GM23248 (cell line): ENCODE measurements around the gene CMTM8. TPM values are rescaled to one million over a fixed set of nuclear protein-coding genes. Genes with fewer than 3 reads are reported as not detected.

Experiments
- DNase-seq: peaks from one replicate; pipeline ENCODE4 v3.0.0-alpha.2; 2015
- H2AFZ ChIP-seq: fragments of 200-600 bp; sonication (generic); 2 replicates; pipeline ENCODE4 v1.6.1; 2016; ENCODE audit warnings: antibody characterized with exemption
- H3F3A ChIP-seq: fragments of 200-600 bp; sonication (generic); 2 replicates; pipeline ENCODE4 v1.6.1; 2016; ENCODE audit warnings: mild to moderate bottlenecking, antibody characterized with exemption, mixed run types; ENCODE audit not compliant: insufficient read depth
- H3K27ac ChIP-seq: fragments of 200-600 bp; sonication (generic); 2 replicates; pipeline ENCODE4 v1.5.1; 2016; ENCODE audit warnings: mild to moderate bottlenecking
- H3K27me3 ChIP-seq: fragments of 200-600 bp; sonication (generic); replicated peaks from 2 replicates; pipeline ENCODE4 v1.6.1; 2016; ENCODE audit warnings: mild to moderate bottlenecking; ENCODE audit not compliant: insufficient read depth
- H3K36me3 ChIP-seq: fragments of 200-600 bp; sonication (generic); 2 replicates; pipeline ENCODE4 v1.6.1; 2016; ENCODE audit warnings: low read depth, mild to moderate bottlenecking
- H3K4me1 ChIP-seq: fragments of 200-600 bp; sonication (generic); 2 replicates; pipeline ENCODE4 v1.6.1; 2016; ENCODE audit warnings: mild to moderate bottlenecking; ENCODE audit not compliant: insufficient read depth
- H3K4me2 ChIP-seq: fragments of 200-600 bp; sonication (generic); one replicate; pipeline ENCODE4 v1.6.1; 2016; ENCODE audit warnings: mild to moderate bottlenecking; ENCODE audit not compliant: unreplicated experiment
- H3K4me3 ChIP-seq: fragments of 200-600 bp; sonication (generic); 2 replicates; pipeline ENCODE4 v1.5.1; 2016; ENCODE audit warnings: mild to moderate bottlenecking
- H3K79me2 ChIP-seq: fragments of 200-600 bp; sonication (generic); 2 replicates; pipeline ENCODE4 v1.6.1; 2016; ENCODE audit warnings: mild to moderate bottlenecking; ENCODE audit not compliant: insufficient read depth
- H3K9ac ChIP-seq: fragments of 200-600 bp; sonication (generic); 2 replicates; pipeline ENCODE4 v1.6.1; 2016; ENCODE audit warnings: mild to moderate bottlenecking
- H3K9me2 ChIP-seq: fragments of 200-600 bp; sonication (generic); 2 replicates; pipeline ENCODE4 v1.6.1; 2016; ENCODE audit warnings: mixed run types, mild to moderate bottlenecking, moderate library complexity; ENCODE audit not compliant: insufficient read depth
- H3K9me3 ChIP-seq: fragments of 200-600 bp; sonication (generic); one replicate; pipeline ENCODE4 v1.6.1; 2017; ENCODE audit warnings: low read depth
- H4K20me1 ChIP-seq: fragments of 200-600 bp; sonication (generic); 2 replicates; pipeline ENCODE4 v1.6.0; 2016; ENCODE audit not compliant: insufficient read depth
- EZH2 ChIP-seq: fragments of 200-600 bp; sonication (generic); IDR thresholded peaks from 2 replicates; pipeline ENCODE4 v1.6.1; 2018; ENCODE audit warnings: antibody characterized with exemption, mild to moderate bottlenecking; ENCODE audit not compliant: insufficient read depth, poor library complexity, severe bottlenecking
- EZH2phosphoT487 ChIP-seq: fragments of 200-600 bp; sonication (generic); IDR thresholded peaks from 2 replicates; pipeline ENCODE4 v1.6.1; 2018; ENCODE audit warnings: antibody characterized with exemption, moderate library complexity, mild to moderate bottlenecking, low read depth; ENCODE audit not compliant: insufficient read depth
- WGBS, 2 experiments: methylation state at CpG; one replicate each; pipeline ENCODE4 v1.1.6; 2015 to 2017; ENCODE audit warnings: low lambda C conversion rate in 2 of 2, low coverage in 1 of 2; ENCODE audit errors: missing lambda C conversion rate in 2 of 2; 5-methylcytosine and 5-hydroxymethylcytosine counted together
- in situ Hi-C: fragments of 300-500 bp; cut with MboI; formaldehyde crosslinking; loops from 2 replicates; pipeline ENCODE4 v1.15.0; 2020
- polyA plus RNA-seq: library from polyadenylated mRNA; unstranded; fragments of >200 nt; fragmentation: Nextera tagmentation; extraction: Ambion mirVana; gene quantifications from 2 replicates; pipeline ENCODE4 v1.2.1, GENCODE V29; 2016
- total RNA-seq: library from RNA; depleted of rRNA; stranded (reverse); fragments of >200 nt; shearing (Covaris generic); gene quantifications from 2 replicates; pipeline ENCODE4 v1.2.3, GENCODE V29; 2014

The CMTM8 gene
- total and polyA plus RNA-seq, 2 experiments from 2014 or later, result not detected

- Histone ChIP-seq H3K4me3 (no peak overlapping the region), H3K4me1 (no peaks in the 10 kb centered on the region), H3F3A (no peaks in the 10 kb centered on the region), H3K79me2 (no peaks in the 10 kb centered on the region), H3K27ac (no peak overlapping the region), H3K4me2 (no peak overlapping the region), H4K20me1 (no peaks in the 10 kb centered on the region), H3K36me3 (no peaks in the 10 kb centered on the region), H3K9me3 (no peaks in the 10 kb centered on the region), H2AFZ (no peak overlapping the region), H3K9ac (no peak overlapping the region), H3K9me2 (no peaks in the 10 kb centered on the region), H3K27me3 (peaks cover 35% of the 10 kb centered on the region)
- no peak for TF ChIP-seq EZH2phosphoT487
- no peak for TF ChIP-seq EZH2
- no peak for DNase-seq
- WGBS, 2 experiments, result 58 to 60% methylated on average over 2 of the region's 2 CpGs
- in situ Hi-C loops, result no loop called here
Measured at GRCh38 chr3:32326795-32327194, 88.3 kb downstream of the CMTM8 start.

GRCh38 chr3:32334675-32335074 lies 96.2 kb downstream of the CMTM8 start:
- H3K4me2 ChIP-seq, result no peak overlapping the region
- H3K27me3 ChIP-seq, result peaks cover 10% of the 10 kb centered on the region; the same call in 1 of the 2 replicates
- TF ChIP-seq EZH2 (no peak), EZH2phosphoT487 (no peak)
- H3K9ac ChIP-seq, result no peak overlapping the region
- in situ Hi-C loops, result no loop called here
- no peaks in the 10 kb centered on the region for H3F3A ChIP-seq
- no peak overlapping the region for H3K27ac ChIP-seq
- no peaks in the 10 kb centered on the region for H4K20me1 ChIP-seq
- no peaks in the 10 kb centered on the region for H3K4me1 ChIP-seq
- no peak overlapping the region for H2AFZ ChIP-seq
- WGBS, 2 experiments, result 36 to 48% methylated on average over 4 of the region's 4 CpGs
- H3K9me3 ChIP-seq, result no peaks in the 10 kb centered on the region
- H3K4me3 ChIP-seq, result no peak overlapping the region
- H3K79me2 ChIP-seq, result no peaks in the 10 kb centered on the region
- no peak for DNase-seq
- no peaks in the 10 kb centered on the region for H3K9me2 ChIP-seq
- no peaks in the 10 kb centered on the region for H3K36me3 ChIP-seq

GRCh38 chr3:32335365-32336112 lies 97.1 kb downstream of the CMTM8 start:
- no peak overlapping the region for H2AFZ ChIP-seq
- H3K9me2 ChIP-seq, result no peaks in the 10 kb centered on the region
- no peak overlapping the region for H3K9ac ChIP-seq
- H3K4me1 ChIP-seq, result no peaks in the 10 kb centered on the region
- DNase-seq, result no peak
- H3K4me3 ChIP-seq, result no peak overlapping the region
- H3K36me3 ChIP-seq, result no peaks in the 10 kb centered on the region
- H4K20me1 ChIP-seq, result no peaks in the 10 kb centered on the region
- no peaks in the 10 kb centered on the region for H3K9me3 ChIP-seq
- TF ChIP-seq EZH2phosphoT487, result no peak
- no peak for TF ChIP-seq EZH2
- WGBS, 2 experiments, result 57 to 58% methylated on average over 13 of the region's 13 CpGs
- H3K27ac ChIP-seq, result no peak overlapping the region
- no peak overlapping the region for H3K4me2 ChIP-seq
- peaks cover 6% of the 10 kb centered on the region; the same call in 1 of the 2 replicates for H3K27me3 ChIP-seq
- H3F3A ChIP-seq, result no peaks in the 10 kb centered on the region
- in situ Hi-C loops, result no loop called here
- no peaks in the 10 kb centered on the region for H3K79me2 ChIP-seq

- no peak overlapping the region for H2AFZ ChIP-seq
Measured at GRCh38 chr3:32336113-32336498, 97.6 kb downstream of the CMTM8 start.

GRCh38 chr3:32337505-32337904 lies 99.0 kb downstream of the CMTM8 start:
- no peak overlapping the region for H2AFZ ChIP-seq
- no peaks in the 10 kb centered on the region for H4K20me1 ChIP-seq
- H3K79me2 ChIP-seq, result no peaks in the 10 kb centered on the region
- no peak overlapping the region for H3K4me2 ChIP-seq
- H3K9ac ChIP-seq, result no peak overlapping the region
- in situ Hi-C loops, result no loop called here
- no peaks in the 10 kb centered on the region for H3K36me3 ChIP-seq
- H3K27ac ChIP-seq, result no peak overlapping the region
- peaks cover 3% of the 10 kb centered on the region; the same call in 1 of the 2 replicates for H3K27me3 ChIP-seq
- no peaks in the 10 kb centered on the region for H3F3A ChIP-seq
- H3K9me2 ChIP-seq, result no peaks in the 10 kb centered on the region
- H3K4me3 ChIP-seq, result no peak overlapping the region
- no peak for TF ChIP-seq EZH2
- no peak for TF ChIP-seq EZH2phosphoT487
- DNase-seq, result no peak
- no peaks in the 10 kb centered on the region for H3K9me3 ChIP-seq
- H3K4me1 ChIP-seq, result no peaks in the 10 kb centered on the region

More at GRCh38 chr3:32336113-32336498, 97.6 kb downstream of the CMTM8 start:
- Histone ChIP-seq H3K9me3 (no peaks in the 10 kb centered on the region), H3K27ac (no peak overlapping the region), H3K4me3 (no peak overlapping the region), H3K79me2 (no peaks in the 10 kb centered on the region), H4K20me1 (no peaks in the 10 kb centered on the region), H3K36me3 (no peaks in the 10 kb centered on the region), H3K4me1 (no peaks in the 10 kb centered on the region), H3K9ac (no peak overlapping the region), H3K4me2 (no peak overlapping the region), H3F3A (no peaks in the 10 kb centered on the region), H3K27me3 (peaks cover 3% of the 10 kb centered on the region; the same call in 1 of the 2 replicates), H3K9me2 (no peaks in the 10 kb centered on the region)
- 42 to 79% methylated on average over 2 of the region's 2 CpGs for WGBS, 2 experiments
- TF ChIP-seq EZH2phosphoT487 (no peak), EZH2 (no peak)
- DNase-seq, result no peak
- in situ Hi-C loops, result no loop called here
